ENCODE results near the gene RPS6KA3.

The RPS6KA3 gene

DNA sequence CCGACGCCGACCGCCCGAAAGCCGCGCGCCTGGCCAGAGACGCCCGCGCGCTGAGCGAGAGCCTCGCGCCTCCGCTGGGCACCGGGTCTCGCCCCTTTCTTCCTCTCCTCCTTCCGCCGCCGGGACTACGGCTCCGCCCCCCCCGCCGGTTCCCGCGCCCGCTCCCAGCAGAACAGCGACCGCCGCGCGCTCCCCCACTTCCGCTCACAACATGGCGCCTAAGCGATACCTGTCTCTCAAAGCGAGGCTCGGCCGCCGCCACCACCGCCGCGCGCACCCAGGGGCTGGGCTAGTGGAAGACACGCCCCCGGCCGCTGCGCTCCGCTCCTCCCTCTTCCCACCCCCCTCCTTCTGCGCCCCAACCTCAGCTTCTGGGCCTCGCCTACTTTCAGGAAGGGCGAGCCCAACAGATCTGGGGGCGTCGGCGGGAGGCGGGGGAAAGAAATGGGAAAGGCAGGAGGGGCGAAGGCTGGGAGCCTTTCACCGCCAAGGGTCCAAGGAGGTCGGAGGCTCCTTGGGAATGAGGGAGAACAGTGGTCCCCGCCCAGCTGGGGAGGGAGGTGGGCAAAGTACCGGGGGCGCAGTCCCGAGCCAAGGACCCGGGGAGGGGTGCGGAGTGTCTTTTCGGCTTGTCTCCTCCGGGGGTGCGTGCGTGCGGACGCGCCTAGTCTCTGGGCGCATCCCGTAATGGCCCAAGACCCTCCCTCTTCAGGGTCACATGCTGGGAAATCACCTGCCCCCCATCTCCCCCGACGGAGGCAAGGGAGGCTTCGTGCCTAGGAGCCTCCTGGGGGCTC, at the start of gene RPS6KA3:
RPS6KA3 (minus strand) TSS at position 100 of the 797 bp plus-strand sequence. CDS start 277 bp downstream, outside the sequence.
- DNase-seq = peak; percentile 80

GRCh38 chrX:20315140-20315539, 48.4 kb upstream of the RPS6KA3 start:
- DNase-seq = no peak

- DNase-seq = no peak
Observed at GRCh38 chrX:20313899-20314298, 47.2 kb upstream of the RPS6KA3 start.

- no peak for DNase-seq
Observed at GRCh38 chrX:20312018-20312417, 45.3 kb upstream of the RPS6KA3 start.

DNA sequence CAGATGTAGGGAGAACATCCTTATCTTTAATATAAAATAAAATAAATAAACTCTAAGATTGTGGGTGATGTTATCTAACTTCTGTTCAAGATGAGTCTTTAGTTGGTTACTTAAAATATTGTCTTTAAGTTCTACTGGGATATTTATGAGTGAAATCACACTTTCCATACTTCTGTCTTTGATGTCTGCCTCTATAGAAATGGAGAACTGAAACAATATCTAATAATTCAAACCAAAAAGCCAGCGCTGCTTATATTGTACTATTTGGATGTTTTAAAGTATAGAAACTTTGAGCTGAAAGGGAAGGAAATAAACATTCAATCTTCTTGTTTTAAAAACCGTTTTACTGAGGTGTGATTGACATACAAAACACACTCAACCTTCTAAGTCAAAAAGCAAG, 44.8 kb upstream of the RPS6KA3 start:
- no peak for DNase-seq

GRCh38 chrX:20309806-20310205, 43.1 kb upstream of the RPS6KA3 start:
- DNase-seq = no peak

DNA sequence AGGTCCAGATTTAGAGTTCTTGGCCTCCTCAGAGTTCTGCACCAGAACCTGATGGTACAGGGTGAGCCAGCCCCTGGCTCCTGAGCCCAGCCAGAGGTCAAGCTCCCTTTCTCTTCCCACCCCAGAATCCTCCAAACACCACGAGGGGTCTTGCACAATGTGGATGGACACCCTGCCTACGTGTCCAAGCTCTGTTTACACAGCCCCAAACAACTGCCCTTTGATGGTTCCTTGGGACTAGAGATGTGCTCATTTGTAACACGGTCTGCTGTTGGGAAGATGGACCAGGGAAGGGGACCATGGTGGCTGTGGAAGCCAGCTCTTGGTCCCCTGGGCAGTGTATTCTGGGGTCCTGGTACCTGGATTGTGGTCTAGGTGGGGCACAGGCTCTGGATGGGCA, 40.0 kb upstream of the RPS6KA3 start:
- no peak for DNase-seq

GRCh38 chrX:20300822-20301221, 34.1 kb upstream of the RPS6KA3 start:
- DNase-seq = no peak

GRCh38 chrX:20294957-20295356, 28.2 kb upstream of the RPS6KA3 start:
- no peak for DNase-seq

DNA sequence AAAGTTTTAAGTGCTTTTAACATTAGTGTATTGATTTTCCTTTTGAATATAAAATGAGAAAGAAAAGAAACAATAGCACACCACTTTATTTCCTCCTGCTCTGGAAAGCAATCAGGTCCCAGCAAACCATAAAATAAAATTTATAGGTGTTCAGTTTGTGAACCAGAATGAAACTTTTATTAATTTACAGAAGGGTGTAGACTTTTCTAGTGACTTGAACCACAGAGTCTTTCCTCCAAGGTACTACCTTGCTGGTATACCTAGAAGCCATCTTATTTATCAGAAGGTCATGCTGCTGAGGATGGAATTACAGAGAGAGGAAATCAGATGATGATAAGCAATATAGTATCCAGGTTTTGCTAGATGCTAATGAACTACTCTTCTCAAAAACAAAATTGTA, 27.6 kb upstream of the RPS6KA3 start:
- no peak for DNase-seq

GRCh38 chrX:20285511-20285910, 18.8 kb upstream of the RPS6KA3 start:
- no peak for DNase-seq

GRCh38 chrX:20284992-20285391, 18.3 kb upstream of the RPS6KA3 start:
- DNase-seq = no peak

DNA sequence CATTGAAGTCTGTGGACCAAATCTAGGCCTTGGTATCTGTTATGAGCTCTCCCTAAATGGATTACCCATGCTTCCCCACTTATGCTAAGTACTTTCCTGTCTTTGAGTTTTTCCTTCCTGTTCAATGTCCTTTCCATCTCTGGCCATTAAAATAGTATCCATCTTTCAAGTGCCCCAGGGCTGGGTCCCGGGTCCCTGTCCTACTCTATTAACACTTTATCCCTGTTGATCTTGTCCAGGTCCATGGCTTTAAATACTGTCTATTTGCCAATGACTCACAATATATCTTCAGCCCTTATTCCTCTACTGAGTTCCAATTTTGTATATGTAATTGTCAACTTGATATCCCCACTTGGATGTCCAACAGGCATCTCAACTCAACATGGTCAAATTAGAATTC, 17.7 kb upstream of the RPS6KA3 start:
- DNase-seq = no peak

GRCh38 chrX:20280938-20281337, 14.2 kb upstream of the RPS6KA3 start:
- no peak for DNase-seq

DNA sequence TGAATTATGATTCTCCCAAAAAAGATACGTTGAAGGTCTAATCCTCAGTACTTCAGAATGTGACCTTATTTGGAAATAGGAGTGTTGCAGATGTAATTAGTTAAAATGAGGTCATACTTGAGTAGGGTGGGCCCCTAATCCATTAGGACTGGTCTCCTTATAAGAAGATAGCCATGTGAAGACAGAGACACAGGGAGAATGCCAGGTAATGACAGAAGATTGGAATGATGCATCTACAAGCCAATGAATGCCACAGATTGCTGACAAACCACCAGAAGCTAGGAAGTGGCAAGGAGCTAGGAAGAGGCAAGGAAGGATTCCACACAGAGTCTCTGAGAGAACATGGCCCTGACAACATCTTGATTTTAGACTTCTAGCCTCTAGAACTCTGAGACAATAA, 7.4 kb upstream of the RPS6KA3 start:
- DNase-seq = no peak

- no peak for DNase-seq
Observed at GRCh38 chrX:20271730-20272129, 5.0 kb upstream of the RPS6KA3 start.

GRCh38 chrX:20271186-20271585, 4.5 kb upstream of the RPS6KA3 start:
- no peak for DNase-seq

DNA sequence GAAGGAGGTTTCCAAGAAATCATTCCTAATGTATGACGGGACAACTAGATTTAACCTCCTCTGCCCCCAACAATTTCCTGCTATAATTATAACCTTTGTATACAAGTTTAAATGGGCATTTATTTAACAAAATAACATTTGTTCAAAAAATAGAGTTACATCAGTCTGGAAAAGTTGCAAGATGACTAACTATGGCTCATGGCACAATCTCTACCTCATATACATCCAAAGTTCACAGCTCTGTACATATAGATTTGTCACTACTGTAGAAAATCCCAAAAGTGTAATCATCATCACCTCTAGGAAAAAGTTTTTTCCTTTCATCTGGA, 3.8 kb upstream of the RPS6KA3 start:
- DNase-seq = no peak

DNA sequence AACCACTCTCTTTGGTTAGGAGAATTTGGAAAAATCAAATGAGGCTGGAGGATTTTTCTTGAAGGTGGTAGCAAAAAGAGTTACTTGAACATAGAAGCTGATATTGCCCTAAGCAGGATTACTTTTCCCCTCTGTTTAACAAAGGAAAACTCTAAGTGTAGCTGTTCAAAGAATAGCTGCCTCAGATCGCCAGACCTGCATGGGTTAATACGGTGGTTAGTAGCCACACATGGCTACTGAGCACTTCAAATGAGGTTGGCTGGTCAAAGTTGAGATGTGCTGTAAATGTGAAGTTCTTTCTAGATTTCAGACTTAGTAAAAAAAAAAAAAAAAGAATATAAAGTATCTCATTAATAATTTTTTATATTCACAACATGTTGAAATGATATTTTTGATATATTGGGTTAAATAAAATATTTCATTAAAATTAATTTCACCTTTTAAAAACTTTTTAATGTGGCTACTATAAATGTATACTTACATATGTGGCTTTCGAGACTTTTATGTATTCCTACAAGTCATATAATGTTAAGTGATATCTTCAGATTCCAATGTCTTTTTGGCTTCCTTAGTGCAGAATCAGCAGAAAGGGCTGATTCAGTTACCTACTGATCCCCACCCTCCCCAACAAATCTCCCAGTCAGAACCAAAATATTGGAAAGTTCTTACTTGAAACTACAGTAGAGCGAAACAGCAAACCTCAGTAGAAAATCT, 3.3 kb upstream of the RPS6KA3 start:
- no peak for DNase-seq

GRCh38 chrX:20267931-20268701, 1.4 kb upstream of the RPS6KA3 start:
- DNase-seq = peak; percentile 20

- no peak for DNase-seq
Observed at GRCh38 chrX:20267607-20267930, 860 bp upstream of the RPS6KA3 start.

DNA sequence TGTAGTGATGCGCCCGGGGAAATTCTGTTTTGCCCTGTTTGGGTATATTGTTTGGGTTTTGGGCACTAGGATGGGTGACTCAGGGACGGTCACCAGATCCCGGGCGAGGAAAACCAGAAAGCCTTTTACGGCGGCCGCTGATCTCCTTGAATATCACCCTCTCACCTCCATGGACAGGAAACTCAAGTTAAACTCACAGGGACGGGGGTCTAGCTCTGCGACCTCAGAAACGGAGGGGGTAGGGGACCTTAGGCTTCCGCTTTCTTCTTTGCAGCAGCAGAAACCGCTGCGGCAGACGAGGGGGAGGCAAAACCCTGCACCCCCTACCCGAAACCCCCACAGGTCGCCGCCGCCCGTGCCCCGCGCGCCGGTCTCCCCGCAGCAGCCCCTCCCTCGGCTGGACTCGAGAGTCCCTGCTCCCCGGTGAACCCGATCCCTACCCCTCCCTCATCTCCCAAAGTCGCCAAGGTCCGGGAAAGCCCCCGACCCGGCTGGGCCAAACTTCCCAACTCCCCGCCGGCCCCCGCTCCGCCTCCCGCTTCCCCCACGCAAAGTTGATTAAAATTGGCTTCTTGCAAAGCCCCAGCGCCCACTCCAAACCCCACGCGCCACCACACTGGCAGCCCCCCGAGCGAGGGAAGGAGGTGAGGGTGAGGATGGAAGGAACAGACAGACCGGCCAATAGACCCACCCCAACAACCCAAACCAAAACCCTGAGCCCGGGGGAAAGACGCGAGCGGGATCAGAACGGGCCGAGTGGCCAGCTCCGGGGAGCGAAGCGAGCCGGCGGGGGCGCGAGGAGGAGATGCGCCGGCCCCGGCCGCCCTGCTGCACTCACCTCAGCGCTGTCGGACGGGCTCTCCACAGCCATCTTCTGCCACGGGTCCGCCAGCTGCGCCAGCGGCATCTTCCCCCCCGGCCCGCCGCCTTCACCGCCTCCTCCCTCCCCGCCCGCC, 705 bp downstream of the RPS6KA3 start:
- DNase-seq = peak; percentile 24

GRCh38 chrX:20265221-20265725, 1.4 kb downstream of the RPS6KA3 start:
- DNase-seq = peak; percentile 36

Measured in 8988T (cell line).